ENCODE measurements around the gene LPAR1.

LPAR1 gene

GRCh38 chr9:110997847-110998246 lies 40.4 kb downstream of the LPAR1 start:
- DNase-seq = no peak

GRCh38 chr9:110996436-110997220 lies 41.6 kb downstream of the LPAR1 start:
- DNase-seq = no peak

GRCh38 chr9:110995420-110996340 lies 42.6 kb downstream of the LPAR1 start:
- DNase-seq = no peak

- DNase-seq = no peak
Observed at GRCh38 chr9:110994771-110995241, 43.5 kb downstream of the LPAR1 start.

GRCh38 chr9:110990481-110990880 lies 47.8 kb downstream of the LPAR1 start:
- DNase-seq = no peak

GRCh38 chr9:110986529-110986928 lies 51.7 kb downstream of the LPAR1 start:
- no peak for DNase-seq

GRCh38 chr9:110984890-110985437 lies 53.3 kb downstream of the LPAR1 start:
- no peak for DNase-seq

GRCh38 chr9:110980261-110980660 lies 58.0 kb downstream of the LPAR1 start:
- no peak for DNase-seq

- no peak for DNase-seq
Observed at GRCh38 chr9:110979636-110980035, 58.6 kb downstream of the LPAR1 start.

GRCh38 chr9:110978516-110978915 lies 59.8 kb downstream of the LPAR1 start:
- no peak for DNase-seq

- DNase-seq = no peak
Observed at GRCh38 chr9:110977259-110977709, 61.0 kb downstream of the LPAR1 start.

- DNase-seq = no peak
Observed at GRCh38 chr9:110975969-110976368, 62.3 kb downstream of the LPAR1 start.

GRCh38 chr9:110975278-110975677 lies 63.0 kb downstream of the LPAR1 start:
- no peak for DNase-seq

- no peak for DNase-seq
Observed at GRCh38 chr9:110971705-110972104, 66.6 kb downstream of the LPAR1 start.

GRCh38 chr9:110971234-110971633 lies 67.0 kb downstream of the LPAR1 start:
- no peak for DNase-seq

- no peak for DNase-seq
Observed at GRCh38 chr9:110969971-110970386, 68.3 kb downstream of the LPAR1 start.

- no peak for DNase-seq
Observed at GRCh38 chr9:110968096-110968495, 70.2 kb downstream of the LPAR1 start.

GRCh38 chr9:110967196-110967595 lies 71.1 kb downstream of the LPAR1 start:
- DNase-seq = no peak

GRCh38 chr9:110960288-110960687 lies 78.0 kb downstream of the LPAR1 start:
- no peak for DNase-seq

GRCh38 chr9:110958847-110959246 lies 79.4 kb downstream of the LPAR1 start:
- DNase-seq = no peak

- no peak for DNase-seq
Observed at GRCh38 chr9:110954822-110955291, 83.4 kb downstream of the LPAR1 start.

GRCh38 chr9:110952540-110952859 lies 85.8 kb downstream of the LPAR1 start:
- no peak for DNase-seq

GRCh38 chr9:110951805-110952539 lies 86.3 kb downstream of the LPAR1 start:
- DNase-seq = no peak

All from CD4-positive, alpha-beta T cell treated with Interferon alpha-2 for 1 hour (primary cell).